PC-9 (cell line): Measurements from ENCODE around the gene TNS1.

Experiments used
- EZH2 ChIP-seq: fragments of 200-600 bp; sonication (generic); IDR thresholded peaks from 2 replicates; pipeline ENCODE4 v1.8.0; 2017; ENCODE audit warnings: antibody characterized with exemption, low read depth
- TF ChIP-seq, protein P1 (sequence below): fragments of 200-600 bp; sonication (generic); conservative IDR thresholded peaks from 2 replicates; pipeline ENCODE4 v1.6.1; 2017; ENCODE audit warnings: mixed run types, antibody characterized with exemption, mild to moderate bottlenecking, moderate library complexity

GRCh38 chr2:217830061-217830460, 172.7 kb downstream of the TNS1 start:
- TF ChIP-seq, protein P1, sequence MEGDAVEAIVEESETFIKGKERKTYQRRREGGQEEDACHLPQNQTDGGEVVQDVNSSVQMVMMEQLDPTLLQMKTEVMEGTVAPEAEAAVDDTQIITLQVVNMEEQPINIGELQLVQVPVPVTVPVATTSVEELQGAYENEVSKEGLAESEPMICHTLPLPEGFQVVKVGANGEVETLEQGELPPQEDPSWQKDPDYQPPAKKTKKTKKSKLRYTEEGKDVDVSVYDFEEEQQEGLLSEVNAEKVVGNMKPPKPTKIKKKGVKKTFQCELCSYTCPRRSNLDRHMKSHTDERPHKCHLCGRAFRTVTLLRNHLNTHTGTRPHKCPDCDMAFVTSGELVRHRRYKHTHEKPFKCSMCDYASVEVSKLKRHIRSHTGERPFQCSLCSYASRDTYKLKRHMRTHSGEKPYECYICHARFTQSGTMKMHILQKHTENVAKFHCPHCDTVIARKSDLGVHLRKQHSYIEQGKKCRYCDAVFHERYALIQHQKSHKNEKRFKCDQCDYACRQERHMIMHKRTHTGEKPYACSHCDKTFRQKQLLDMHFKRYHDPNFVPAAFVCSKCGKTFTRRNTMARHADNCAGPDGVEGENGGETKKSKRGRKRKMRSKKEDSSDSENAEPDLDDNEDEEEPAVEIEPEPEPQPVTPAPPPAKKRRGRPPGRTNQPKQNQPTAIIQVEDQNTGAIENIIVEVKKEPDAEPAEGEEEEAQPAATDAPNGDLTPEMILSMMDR, result no peak
- TF ChIP-seq EZH2, result no peak
